HG02623 (cell line): ENCODE data around the gene DYNC2LI1.
A peak's percentile ranks its signal among the peaks of the same experiment; 100 is the strongest.
"Not testable (repeated sequence)": the region's sequence is repeated elsewhere in the genome, so short reads cannot be mapped to it uniquely, and the experiment has no call there.

Experiments used
- ATAC-seq: cut with Tn5 transposase; IDR thresholded peaks from one replicate; pipeline ENCODE4 v1.9.1; 2021; ENCODE audit warnings: moderate library complexity; ENCODE audit not compliant: unreplicated experiment

The DYNC2LI1 gene

DNA sequence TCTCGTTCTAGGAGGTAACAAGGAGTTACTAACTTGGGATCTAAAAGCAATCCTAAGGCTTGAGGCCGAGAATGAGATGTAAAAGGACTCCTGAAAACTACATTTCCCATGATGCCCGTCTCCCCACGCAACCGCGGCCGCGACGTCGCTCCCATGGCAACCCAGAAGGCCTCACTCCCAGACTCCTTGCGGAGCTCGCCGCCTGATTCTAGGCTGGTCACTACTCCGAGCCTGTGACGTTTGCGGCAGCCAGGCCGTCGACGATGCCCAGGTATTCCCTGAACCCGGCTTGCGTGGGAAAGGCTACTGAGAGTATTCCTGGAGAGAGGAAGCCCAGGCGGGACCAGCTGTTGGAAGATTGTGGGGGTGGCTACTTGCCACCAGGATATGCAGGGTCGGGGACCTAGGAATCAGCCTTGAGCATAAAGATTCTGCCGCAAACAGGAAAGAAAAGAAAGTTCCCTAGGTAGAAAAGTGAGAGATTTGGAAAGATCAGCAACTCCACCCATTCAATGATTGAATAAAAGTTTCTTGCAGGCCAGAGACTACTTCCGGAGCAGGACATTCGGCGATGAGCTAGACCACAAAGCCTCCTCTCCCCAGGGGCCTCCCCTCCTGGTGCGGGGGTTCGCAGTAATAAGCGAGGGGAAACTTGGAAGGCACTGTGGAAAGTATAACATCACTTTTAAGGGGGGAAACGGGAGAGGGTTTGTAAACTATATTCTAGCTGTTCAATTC is at the start of gene DYNC2LI1:
TSS of gene DYNC2LI1 (plus strand) at position 164 of the 738 bp plus-strand sequence. CDS start at position 264, 100 bp downstream.
- ATAC-seq = peak; percentile 99

DNA sequence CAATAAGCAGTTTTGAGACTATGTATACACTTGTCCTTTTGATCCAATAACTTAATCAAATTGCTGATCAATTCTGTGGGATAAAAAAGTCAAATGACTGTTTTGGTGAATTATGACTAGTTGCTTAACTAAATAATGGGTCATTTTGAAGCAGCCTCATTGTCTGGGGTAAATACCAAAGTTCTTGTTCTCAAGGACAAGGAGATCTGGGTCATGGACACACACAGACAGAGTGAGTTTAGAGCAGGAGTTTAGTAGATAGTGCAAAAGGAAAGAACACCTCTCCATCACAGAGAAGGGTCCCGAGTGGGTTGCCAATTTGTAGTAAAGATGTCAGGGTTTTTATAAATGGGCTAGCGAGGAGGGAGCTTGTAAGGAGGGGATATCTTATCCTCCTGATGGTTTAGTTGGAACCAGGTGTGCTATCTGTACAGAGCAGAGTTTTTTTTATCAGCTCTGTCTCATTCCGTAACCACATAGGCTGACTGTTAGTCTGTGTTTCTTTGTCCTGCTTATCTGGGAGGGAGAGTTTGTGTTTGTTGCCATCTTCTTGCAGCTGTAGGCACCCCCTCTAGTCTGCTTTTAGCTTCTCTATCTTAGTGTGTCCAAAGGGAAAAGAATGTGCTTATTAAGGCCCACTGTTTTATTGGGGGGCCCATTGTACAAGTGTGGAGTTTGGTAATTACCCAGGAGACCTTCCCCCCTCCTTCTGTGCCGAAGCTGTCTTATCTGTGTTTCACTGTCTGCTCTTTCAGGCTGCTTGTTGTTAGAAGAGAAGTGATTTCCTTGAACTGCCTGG is 48.9 kb upstream of the DYNC2LI1 start:
- ATAC-seq = no peak

GRCh38 chr2:43725711-43726246 is 48.1 kb upstream of the DYNC2LI1 start:
- no peak for ATAC-seq

GRCh38 chr2:43726961-43727633 is 46.7 kb upstream of the DYNC2LI1 start:
- ATAC-seq = not testable (repeated sequence)

DNA sequence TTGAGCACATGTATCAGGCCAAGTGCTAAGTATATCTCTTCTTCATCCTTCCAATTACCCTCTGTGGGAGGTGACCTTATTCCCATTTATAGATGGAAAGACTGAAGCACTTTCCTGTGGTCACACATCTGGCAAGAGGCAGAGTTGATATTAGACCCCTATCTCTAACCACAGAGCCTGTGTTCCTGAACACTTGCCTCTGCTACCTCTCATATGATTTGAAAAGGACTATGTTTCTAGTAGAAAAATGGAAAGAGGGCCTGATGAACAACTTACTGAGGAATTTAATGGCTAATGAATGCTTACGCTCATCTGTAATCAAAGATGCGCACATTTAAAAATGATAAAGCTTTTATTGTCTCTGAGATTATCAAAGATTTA is 46.2 kb upstream of the DYNC2LI1 start:
- no peak for ATAC-seq

DNA sequence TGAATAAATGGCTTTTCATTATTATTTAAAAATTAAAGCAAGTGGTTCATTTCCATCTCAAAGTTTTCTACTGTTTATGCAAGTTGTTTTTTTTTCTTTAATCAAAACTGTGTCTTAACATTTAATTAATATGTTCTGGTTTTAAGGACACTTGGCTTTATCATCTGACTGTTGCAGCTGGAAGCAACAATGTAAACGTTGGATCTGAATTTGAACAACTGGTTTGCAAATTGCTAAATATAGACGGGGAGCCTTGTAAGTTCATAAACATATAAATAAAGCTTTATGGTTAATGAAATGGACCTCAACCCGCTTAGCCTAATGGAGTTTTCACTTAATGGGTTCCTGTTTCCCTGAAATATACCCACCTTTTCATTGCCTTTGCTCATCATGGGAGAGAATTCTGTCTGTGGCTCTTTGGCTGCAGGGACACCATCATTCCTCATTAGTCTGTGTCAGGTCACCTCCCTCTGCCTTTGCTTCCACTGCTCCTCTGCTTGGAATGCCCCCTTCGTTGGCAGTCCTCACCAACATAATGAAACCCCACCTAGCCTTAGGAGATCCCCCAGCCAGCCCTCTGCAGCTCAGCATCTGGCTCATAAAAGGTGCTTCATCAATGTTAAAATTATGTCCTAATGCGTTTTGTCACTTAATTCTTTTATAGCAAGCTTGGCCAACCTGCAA is 44.2 kb upstream of the DYNC2LI1 start:
- no peak for ATAC-seq

- no peak for ATAC-seq
Measured at GRCh38 chr2:43731211-43731610, 42.6 kb upstream of the DYNC2LI1 start.

DNA sequence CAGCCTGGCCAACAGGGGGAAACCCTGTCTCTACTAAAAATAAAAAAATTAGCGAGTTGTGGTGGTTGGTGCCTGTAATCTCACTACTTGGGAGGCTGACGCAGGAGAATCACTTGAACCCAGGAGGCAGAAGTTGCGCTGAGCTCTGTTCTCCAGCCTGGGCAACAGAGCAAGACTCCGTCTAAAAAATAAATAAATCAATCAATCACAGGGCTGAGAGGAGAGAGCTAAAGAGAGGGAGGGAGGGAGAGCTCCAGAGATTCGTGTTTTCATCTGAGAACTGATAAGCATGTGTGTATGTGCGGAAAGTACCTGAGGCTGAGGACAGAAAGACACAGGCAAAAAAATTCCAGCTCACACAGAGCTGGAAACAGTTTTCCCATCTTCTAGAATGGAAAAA is 37.2 kb upstream of the DYNC2LI1 start:
- no peak for ATAC-seq

- no peak for ATAC-seq
Measured at GRCh38 chr2:43737097-43737854, 36.6 kb upstream of the DYNC2LI1 start.

DNA sequence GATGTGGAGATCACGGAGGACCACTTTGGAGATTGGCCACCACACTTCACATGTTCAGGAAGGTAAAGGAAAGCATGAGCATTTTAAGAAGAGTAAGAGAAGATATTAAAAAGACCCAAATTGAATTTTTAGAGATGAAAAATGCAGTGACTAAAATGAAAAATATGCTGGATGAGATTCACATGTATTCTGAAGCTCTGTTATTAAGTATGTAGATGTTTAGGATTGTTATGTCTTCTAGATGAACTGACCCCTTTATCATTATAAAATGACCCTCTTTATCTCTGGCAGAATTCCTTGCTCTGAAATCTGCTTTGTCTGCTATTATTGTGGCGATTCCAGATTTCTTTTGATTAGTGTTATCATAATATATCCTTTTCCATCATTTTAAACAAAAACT is 36.0 kb upstream of the DYNC2LI1 start:
- ATAC-seq = no peak

- ATAC-seq = no peak
Measured at GRCh38 chr2:43738257-43738656, 35.6 kb upstream of the DYNC2LI1 start.

DNA sequence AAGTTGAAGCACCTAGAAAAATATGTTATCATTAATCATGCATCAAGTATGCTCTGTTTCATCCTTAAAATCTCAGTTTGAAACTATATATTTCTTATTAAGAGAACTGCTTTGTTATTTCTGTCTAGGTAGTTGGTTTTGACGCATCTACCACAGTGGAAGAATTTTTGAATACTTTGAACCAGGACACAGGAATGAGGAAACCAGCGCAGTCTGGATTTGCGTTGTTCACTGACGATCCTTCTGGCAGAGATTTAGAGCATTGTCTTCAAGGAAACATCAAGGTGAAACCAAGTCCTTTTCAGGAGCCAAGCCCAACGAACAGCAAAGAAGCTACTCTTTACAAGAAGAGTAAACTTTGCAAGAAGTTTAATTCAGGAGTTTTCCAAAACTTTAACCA is 30.1 kb upstream of the DYNC2LI1 start:
- ATAC-seq = no peak

- ATAC-seq = no peak
Measured at GRCh38 chr2:43745457-43745856, 28.4 kb upstream of the DYNC2LI1 start.

DNA sequence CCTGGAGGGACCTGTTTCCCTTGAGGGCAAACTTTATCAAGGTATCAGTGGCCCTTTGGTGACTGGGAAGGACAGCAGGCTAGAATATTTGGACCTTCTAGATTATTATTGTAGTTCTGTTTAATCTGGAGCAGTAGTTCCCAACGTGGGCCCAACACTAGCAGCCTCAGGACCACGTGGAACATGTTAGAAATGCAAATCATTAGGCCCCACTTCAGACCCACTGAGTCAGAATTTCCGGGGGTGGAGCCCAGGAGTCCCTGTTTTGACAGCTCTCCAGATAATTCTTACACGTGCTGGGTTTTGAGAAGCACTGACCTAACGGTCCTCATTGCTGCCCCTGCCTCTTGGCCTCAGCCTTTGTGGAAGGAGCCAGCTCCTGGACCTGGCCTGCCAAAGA is 25.5 kb upstream of the DYNC2LI1 start:
- no peak for ATAC-seq

GRCh38 chr2:43749583-43749982 is 24.3 kb upstream of the DYNC2LI1 start:
- no peak for ATAC-seq

GRCh38 chr2:43751476-43751990 is 22.3 kb upstream of the DYNC2LI1 start:
- ATAC-seq = no peak

DNA sequence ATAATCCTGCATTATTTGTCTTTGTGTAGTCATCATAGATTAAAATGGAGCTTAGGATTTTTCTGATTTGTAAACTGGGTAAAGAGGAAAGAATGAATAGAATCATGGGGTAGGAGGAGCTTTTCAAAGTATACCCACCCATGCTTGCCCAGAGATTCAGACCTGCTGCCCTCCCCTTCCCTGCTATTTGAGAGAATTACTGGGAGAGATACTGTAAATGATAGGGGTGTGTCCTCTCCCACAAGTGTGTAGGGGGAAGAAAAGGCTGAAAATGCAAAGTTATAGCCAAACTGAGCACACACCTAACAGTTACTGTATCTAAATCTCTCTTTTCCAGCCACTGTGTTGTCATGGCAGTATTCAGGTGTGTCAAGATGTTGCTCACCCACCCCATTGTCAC is 21.5 kb upstream of the DYNC2LI1 start:
- no peak for ATAC-seq

DNA sequence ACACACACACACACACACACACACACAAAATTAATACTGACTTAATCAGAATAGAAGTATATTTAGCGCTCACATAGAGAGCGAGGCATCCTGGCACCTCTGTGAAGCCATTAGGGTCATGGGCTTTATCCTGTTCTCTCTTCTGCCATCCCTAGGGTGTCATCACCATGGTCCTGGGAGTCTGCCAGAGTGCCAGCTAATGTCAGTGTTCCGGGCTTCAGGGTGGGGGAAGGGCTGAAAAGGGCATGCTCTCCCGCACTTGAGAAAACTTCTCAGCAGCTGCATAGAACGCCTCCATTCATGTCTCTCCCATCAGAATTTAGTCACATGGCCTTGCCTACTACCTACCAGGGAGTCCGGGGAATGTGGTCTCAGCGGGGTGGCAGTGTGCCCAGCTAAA is 19.7 kb upstream of the DYNC2LI1 start:
- ATAC-seq = no peak

- no peak for ATAC-seq
Measured at GRCh38 chr2:43758739-43759138, 15.1 kb upstream of the DYNC2LI1 start.

DNA sequence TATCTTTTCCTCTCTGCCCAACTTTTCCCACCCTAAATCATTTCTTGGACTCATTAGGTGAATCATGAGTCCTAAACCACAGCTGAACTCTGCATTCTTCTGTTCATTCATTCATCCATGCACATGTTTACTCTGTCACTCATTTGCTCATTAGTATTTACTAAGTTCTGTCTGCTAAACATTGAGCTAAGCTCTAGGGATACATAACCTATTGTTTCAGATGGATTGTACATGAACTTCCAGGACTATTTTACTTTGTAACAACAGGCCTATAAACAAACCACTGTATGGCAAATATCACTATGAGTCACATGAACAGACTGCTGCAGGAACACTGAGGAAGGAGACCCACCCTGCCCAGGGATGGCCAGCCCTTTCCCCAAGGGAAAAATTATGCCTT is 14.6 kb upstream of the DYNC2LI1 start:
- ATAC-seq = no peak
